BE2C (cell line): Measurements from ENCODE around the gene GAS7.

Experiments
- DNase-seq: peaks from one replicate; pipeline ENCODE4 v3.0.0-alpha.2; 2020
- H3K27me3 ChIP-seq: fragments of 250-450 bp; sonication (Bioruptor Pico); 2 replicates; pipeline ENCODE4 v1.5.1; 2020; ENCODE audit warnings: mild to moderate bottlenecking
- H3K36me3 ChIP-seq: fragments of 250-450 bp; sonication (Bioruptor Pico); 2 replicates; pipeline ENCODE4 v1.5.1; 2020; ENCODE audit warnings: mild to moderate bottlenecking
- H3K4me1 ChIP-seq: fragments of 250-450 bp; sonication (Bioruptor Pico); 2 replicates; pipeline ENCODE4 v1.5.1; 2020
- H3K4me3 ChIP-seq: 2 replicates; pipeline ENCODE4 v1.5.1; 2011; ENCODE audit warnings: low read depth, low read length
- H3K9me3 ChIP-seq: fragments of 250-450 bp; sonication (Bioruptor Pico); 2 replicates; pipeline ENCODE4 v1.5.1; 2020
- CTCF ChIP-seq: IDR thresholded peaks from 2 replicates; pipeline ENCODE4 v1.5.1; 2012; ENCODE audit warnings: mild to moderate bottlenecking, low read depth, low read length

The GAS7 gene

GRCh38 chr17:9968008-9968407, 230.4 kb downstream of the GAS7 start:
- no peak for TF ChIP-seq CTCF
- no peaks in the 10 kb centered on the region for H3K4me1 ChIP-seq
- H3K4me3 ChIP-seq: no peak overlapping the region
- no peaks in the 10 kb centered on the region for H3K9me3 ChIP-seq
- no peak for DNase-seq
- H3K36me3 ChIP-seq: no peaks in the 10 kb centered on the region
- H3K27me3 ChIP-seq: no peaks in the 10 kb centered on the region

GRCh38 chr17:9959377-9959981, 238.9 kb downstream of the GAS7 start:
- Histone ChIP-seq H3K36me3 (no peaks in the 10 kb centered on the region), H3K4me3 (no peak overlapping the region), H3K9me3 (no peaks in the 10 kb centered on the region), H3K27me3 (no peaks in the 10 kb centered on the region), H3K4me1 (no peaks in the 10 kb centered on the region)
- no peak for DNase-seq
- no peak for TF ChIP-seq CTCF

GRCh38 chr17:9958586-9959281, 239.7 kb downstream of the GAS7 start:
- no peak for DNase-seq
- no peaks in the 10 kb centered on the region for H3K4me1 ChIP-seq
- no peaks in the 10 kb centered on the region for H3K9me3 ChIP-seq
- no peak overlapping the region for H3K4me3 ChIP-seq
- no peaks in the 10 kb centered on the region for H3K36me3 ChIP-seq
- TF ChIP-seq CTCF: no peak
- no peaks in the 10 kb centered on the region for H3K27me3 ChIP-seq

GRCh38 chr17:9957244-9957643, 241.2 kb downstream of the GAS7 start:
- Histone ChIP-seq H3K27me3 (no peaks in the 10 kb centered on the region), H3K9me3 (no peaks in the 10 kb centered on the region), H3K4me1 (no peaks in the 10 kb centered on the region), H3K36me3 (no peaks in the 10 kb centered on the region), H3K4me3 (no peak overlapping the region)
- no peak for TF ChIP-seq CTCF
- DNase-seq: no peak

- no peak for TF ChIP-seq CTCF
- no peaks in the 10 kb centered on the region for H3K27me3 ChIP-seq
- no peak for DNase-seq
Observed at GRCh38 chr17:9956474-9957131, 241.8 kb downstream of the GAS7 start.

GRCh38 chr17:9953492-9953891, 244.9 kb downstream of the GAS7 start:
- Histone ChIP-seq H3K4me1 (no peaks in the 10 kb centered on the region), H3K36me3 (no peaks in the 10 kb centered on the region), H3K27me3 (no peaks in the 10 kb centered on the region), H3K9me3 (no peaks in the 10 kb centered on the region), H3K4me3 (no peak overlapping the region)
- DNase-seq: no peak
- no peak for TF ChIP-seq CTCF

More at GRCh38 chr17:9956474-9957131, 241.8 kb downstream of the GAS7 start:
- H3K4me3 ChIP-seq: no peak overlapping the region
- H3K36me3 ChIP-seq: no peaks in the 10 kb centered on the region
- no peaks in the 10 kb centered on the region for H3K4me1 ChIP-seq
- no peaks in the 10 kb centered on the region for H3K9me3 ChIP-seq
